DMS114 treated with DMSO at 0.1 percent for 48 hours (cell line): ENCODE results near the gene DDX51.

Source experiments
- DNase-seq: peaks from one replicate; lab custom pipeline; 2025; ENCODE audit not compliant: unreplicated experiment; lab: John Stamatoyannopoulos, UW

The DDX51 gene, protein sequence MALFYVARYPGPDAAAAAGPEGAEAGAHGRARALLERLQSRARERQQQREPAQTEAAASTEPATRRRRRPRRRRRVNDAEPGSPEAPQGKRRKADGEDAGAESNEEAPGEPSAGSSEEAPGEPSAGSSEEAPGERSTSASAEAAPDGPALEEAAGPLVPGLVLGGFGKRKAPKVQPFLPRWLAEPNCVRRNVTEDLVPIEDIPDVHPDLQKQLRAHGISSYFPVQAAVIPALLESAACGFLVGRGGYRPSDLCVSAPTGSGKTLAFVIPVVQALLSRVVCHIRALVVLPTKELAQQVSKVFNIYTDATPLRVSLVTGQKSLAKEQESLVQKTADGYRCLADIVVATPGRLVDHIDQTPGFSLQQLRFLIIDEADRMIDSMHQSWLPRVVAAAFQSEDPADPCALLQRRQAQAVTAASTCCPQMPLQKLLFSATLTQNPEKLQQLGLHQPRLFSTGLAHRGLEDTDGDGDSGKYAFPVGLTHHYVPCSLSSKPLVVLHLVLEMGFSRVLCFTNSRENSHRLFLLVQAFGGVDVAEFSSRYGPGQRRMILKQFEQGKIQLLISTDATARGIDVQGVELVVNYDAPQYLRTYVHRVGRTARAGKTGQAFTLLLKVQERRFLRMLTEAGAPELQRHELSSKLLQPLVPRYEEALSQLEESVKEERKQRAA

GRCh38 chr12:132144115-132144809 lies at the start of gene DDX51, which contains the start of gene NOC4L:
TSS of gene DDX51 (minus strand) at chr12:132144319. CDS start at chr12:132144296, 23 bp downstream.
TSS of gene NOC4L (plus strand) at chr12:132144457. CDS start at chr12:132144489, 32 bp downstream.
- peak; percentile 84 for DNase-seq

DNA sequence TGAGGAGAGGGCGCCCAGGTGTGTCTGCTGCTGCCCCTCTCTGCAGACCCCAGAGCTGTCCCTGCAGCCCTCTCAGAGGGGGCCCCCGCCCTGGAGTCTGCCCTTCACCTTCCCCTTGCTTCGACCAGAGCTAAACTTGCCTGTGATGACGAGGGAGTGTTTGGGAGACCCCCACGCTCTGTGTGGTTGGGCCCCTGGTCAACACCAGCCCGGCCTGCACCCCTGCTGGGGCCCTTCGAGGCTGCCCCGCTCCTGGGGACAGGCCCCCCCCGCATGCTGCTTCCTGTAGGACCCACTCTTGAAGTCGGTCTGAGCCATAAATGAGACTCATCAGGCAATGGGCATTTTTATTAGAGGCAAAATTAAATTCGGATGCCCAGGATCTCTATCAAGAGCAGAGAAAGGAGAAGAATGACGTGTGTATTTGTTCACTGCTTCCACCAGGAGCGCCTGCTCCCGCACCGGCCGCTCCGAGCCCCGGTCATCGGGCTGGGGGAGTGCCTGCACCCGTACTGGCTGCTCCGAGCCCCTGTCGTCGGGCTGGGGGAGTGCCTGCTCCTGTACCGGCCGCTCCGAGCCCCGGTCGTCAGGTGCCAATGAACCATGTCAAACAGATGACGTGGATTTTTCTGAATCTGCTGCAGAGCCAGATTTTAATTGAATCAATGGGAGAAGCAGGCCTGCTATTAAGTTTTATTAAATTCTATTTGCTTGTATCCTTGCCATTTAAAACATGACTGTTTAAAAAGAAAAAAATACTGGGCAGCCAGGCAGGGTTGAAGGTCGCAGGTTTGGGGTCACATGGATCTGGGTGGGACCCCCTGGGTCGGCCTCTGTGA lies 47.8 kb upstream of the DDX51 start:
- DNase-seq, result no peak

GRCh38 chr12:132190834-132191500 lies 46.8 kb upstream of the DDX51 start:
- DNase-seq, result no peak

- DNase-seq, result no peak
Measured at GRCh38 chr12:132190012-132190755, 46.1 kb upstream of the DDX51 start.

DNA sequence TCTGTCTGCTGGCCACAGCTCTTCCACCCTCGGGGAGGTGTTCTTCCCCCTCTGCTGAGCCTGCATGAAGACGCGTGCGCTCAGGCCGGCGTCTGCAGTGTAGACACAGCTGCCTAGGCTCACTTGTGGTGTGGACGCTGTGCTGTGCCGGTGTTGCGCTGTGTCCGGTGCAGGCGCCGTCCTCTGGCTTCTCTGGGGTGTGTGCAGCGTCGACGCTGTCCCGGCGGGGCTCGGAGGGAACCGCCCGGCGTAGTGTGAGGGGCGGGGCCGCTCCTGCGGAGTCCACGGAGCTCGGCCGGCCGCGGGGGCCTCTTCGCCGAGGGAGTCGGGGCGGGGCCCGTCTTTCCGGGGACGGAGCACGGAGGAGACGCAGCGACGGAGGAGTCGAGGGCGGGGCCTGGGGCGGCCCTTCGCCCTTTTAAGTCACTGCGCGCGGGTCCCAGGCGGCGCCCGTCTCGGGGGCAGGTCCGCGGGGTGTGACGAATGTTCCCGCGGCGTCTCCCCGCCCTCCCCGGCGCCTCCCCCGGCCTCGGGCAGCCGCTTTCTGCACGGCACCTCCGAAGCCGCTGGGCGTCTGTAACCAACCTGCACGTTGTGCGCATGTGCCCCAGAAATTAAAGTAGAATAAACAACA lies 45.4 kb upstream of the DDX51 start:
- peak; percentile 72 for DNase-seq

DNA sequence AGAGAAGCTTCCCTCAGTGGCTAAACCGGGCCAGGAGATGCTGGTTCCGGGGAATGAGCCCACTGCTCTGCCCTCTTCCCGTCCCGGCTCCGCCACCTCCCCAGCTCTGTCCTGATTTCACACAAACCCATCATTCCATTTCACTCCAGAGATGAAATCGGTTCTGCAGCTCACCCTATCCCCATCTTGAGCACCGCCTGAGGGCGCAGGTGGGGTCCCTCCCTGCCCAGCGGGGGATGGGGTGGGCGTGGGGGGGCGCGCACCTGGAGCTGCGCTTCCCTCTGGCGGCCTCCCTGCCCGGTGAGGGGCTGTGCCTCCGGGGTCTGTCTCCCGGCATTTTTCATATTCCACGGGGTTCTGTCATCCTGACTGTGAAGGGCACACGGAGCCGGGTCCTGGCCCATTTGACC lies 44.8 kb upstream of the DDX51 start:
- no peak for DNase-seq

DNA sequence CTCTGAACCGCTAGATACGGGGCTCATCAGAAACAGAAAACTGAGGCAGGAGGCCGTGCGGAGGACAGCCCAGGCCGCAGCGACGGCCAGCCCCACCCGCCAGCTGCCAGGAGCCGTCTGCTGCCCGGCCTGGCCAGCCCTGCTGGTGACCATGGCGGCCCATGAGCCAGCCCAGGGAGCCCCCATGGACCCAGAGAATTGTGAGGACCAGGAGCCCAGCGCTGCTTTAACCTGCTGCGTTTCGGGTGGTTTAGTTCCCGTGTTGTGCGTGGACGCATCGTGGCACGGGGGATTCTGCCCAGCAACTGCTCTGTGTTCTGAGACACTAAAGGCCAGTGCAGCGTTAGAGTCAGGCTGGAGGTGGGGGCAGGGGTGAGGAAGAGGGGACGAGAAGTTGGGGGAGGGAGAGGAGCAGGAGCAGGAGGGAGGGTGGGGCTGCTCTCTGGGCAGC lies 44.4 kb upstream of the DDX51 start:
- no peak for DNase-seq

GRCh38 chr12:132187646-132188450 lies 43.7 kb upstream of the DDX51 start:
- no peak for DNase-seq

GRCh38 chr12:132186857-132187620 lies 42.9 kb upstream of the DDX51 start:
- no peak for DNase-seq

- no peak for DNase-seq
Measured at GRCh38 chr12:132186208-132186856, 42.2 kb upstream of the DDX51 start.

- no peak for DNase-seq
Measured at GRCh38 chr12:132185705-132186104, 41.6 kb upstream of the DDX51 start.

DNA sequence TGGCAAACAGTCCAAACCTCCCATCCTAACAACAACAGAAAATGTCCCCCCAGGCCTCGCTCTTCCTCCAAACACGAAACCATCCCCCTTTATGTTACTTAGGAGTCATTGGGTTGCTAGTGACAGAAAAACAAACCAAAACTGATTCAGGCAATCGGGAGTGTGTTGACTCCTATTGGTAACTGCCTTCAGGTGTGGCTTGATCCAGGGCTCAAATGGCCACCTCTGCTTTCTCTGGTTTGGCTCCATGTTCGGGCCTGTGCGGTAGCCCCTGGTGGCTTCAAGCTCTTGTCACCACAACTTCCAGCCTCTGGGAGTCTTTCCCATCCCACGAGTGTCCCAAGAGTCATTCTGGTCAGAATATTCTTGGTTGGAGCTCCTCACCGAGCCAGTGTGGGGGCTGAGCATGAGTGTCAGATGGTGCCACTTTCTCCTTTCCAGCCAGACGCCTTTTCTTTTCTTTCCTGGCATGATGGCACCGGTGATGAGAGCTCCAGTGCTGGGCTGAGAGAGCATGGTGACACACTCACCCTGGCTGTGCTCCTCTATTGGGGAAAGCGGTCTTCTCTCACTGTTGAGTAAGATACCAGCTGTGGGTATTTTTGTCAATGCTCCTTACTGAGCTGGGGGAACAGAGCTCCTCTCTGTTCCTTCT lies 38.7 kb upstream of the DDX51 start:
- DNase-seq, result no peak

- no peak for DNase-seq
Measured at GRCh38 chr12:132182206-132182710, 38.1 kb upstream of the DDX51 start.

DNA sequence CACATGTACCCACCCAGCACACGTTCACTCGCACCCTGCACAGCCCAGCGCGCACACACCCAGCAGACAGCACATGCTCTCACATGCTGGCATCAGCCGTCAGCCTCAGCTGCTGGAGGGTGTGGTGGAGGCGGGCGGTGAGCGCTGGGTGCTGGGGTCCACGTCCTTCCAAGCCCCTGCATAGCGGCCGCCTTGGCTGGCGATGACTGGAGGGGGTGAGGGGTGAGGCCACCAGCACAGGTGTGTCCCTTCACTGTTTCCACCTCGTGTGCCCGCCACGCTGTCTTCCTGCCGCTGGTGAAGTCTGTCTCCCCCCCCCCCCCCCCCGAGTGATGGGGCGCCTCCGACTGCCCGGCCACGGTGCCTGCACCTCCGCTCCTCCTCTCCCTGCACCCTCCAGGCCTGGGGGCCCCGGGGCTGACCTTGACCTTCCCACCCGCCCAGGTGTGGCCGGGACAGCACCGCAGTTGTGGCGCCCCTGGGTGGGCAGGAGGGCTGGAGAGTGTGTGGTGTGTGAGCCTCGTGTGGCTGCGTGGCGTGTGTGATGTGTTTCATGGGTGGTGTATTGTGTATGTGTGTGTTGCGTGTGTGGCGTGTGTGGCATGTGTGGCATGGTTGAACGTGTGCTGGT lies 37.6 kb upstream of the DDX51 start:
- DNase-seq, result no peak

- DNase-seq, result no peak
Measured at GRCh38 chr12:132180648-132181546, 36.8 kb upstream of the DDX51 start.
